Smooth muscle cell (in vitro differentiated cells): Measurements from ENCODE around the gene FNDC11. TPM values are rescaled to one million over a fixed set of nuclear protein-coding genes. Genes with fewer than 3 reads are reported as not detected.
A peak's percentile ranks its signal among the peaks of the same experiment; 100 is the strongest.

Experiments used
- DNase-seq: peaks from one replicate; lab custom pipeline; 2025; ENCODE audit not compliant: unreplicated experiment; lab: John Stamatoyannopoulos, UW
- H2AFZ ChIP-seq: fragments of 200-600 bp; sonication (generic); 2 replicates; pipeline ENCODE4 v1.6.0; 2016; ENCODE audit warnings: antibody characterized with exemption, low read depth, mild to moderate bottlenecking
- H3F3A ChIP-seq: fragments of 200-600 bp; sonication (generic); 2 replicates; pipeline ENCODE4 v1.6.0; 2017; ENCODE audit warnings: antibody characterized with exemption, low read depth
- H3K27ac ChIP-seq: fragments of 200-600 bp; sonication (generic); 2 replicates; pipeline ENCODE4 v1.5.1; 2016; ENCODE audit warnings: low read depth, mild to moderate bottlenecking
- H3K27me3 ChIP-seq: fragments of 200-600 bp; sonication (generic); 2 replicates; pipeline ENCODE4 v1.6.1; 2016; ENCODE audit warnings: low read depth, mild to moderate bottlenecking
- H3K36me3 ChIP-seq: fragments of 200-600 bp; sonication (generic); 2 replicates; pipeline ENCODE4 v1.5.1; 2016; ENCODE audit warnings: low read depth
- H3K4me1 ChIP-seq: fragments of 200-600 bp; sonication (generic); 2 replicates; pipeline ENCODE4 v1.5.1; 2016; ENCODE audit warnings: low read depth
- H3K4me2 ChIP-seq: fragments of 200-600 bp; sonication (generic); 2 replicates; pipeline ENCODE4 v1.6.0; 2016; ENCODE audit warnings: mild to moderate bottlenecking
- H3K4me3 ChIP-seq: fragments of 200-600 bp; sonication (generic); 2 replicates; pipeline ENCODE4 v1.5.1; 2016; ENCODE audit warnings: mild to moderate bottlenecking
- H3K79me2 ChIP-seq: fragments of 200-600 bp; sonication (generic); 2 replicates; pipeline ENCODE4 v1.6.0; 2016; ENCODE audit warnings: low read depth, mild to moderate bottlenecking
- H3K9ac ChIP-seq: fragments of 200-600 bp; sonication (generic); 2 replicates; pipeline ENCODE4 v1.6.0; 2016; ENCODE audit warnings: low read depth
- H3K9me3 ChIP-seq: fragments of 200-600 bp; sonication (generic); replicated peaks from 2 replicates; pipeline ENCODE4 v1.5.1; 2016; ENCODE audit warnings: low read depth
- H4K20me1 ChIP-seq: fragments of 200-600 bp; sonication (generic); 2 replicates; pipeline ENCODE4 v1.6.0; 2016; ENCODE audit warnings: low read depth
- WGBS: methylation state at CpG from one replicate; pipeline ENCODE4 v1.1.7; 2016; ENCODE audit warnings: low lambda C conversion rate; 5-methylcytosine and 5-hydroxymethylcytosine counted together
- polyA plus RNA-seq: library from polyadenylated mRNA; unstranded; fragments of >200 nt; fragmentation: Nextera tagmentation; extraction: Ambion mirVana; gene quantifications from 2 replicates; pipeline ENCODE4 v1.2.1, GENCODE V29; 2016
- total RNA-seq: library from RNA; depleted of rRNA; stranded (reverse); fragments of >200 nt; gene quantifications from 2 replicates; pipeline ENCODE4 v1.2.3, GENCODE V29; 2014
- TF ChIP-seq, protein P1 (sequence below): fragments of 200-600 bp; sonication (generic); IDR thresholded peaks from 2 replicates; pipeline ENCODE4 v1.5.1; 2017; ENCODE audit warnings: borderline replicate concordance, mild to moderate bottlenecking, antibody characterized with exemption; ENCODE audit not compliant: insufficient read depth, poor library complexity, severe bottlenecking

The FNDC11 gene
- total and polyA plus RNA-seq, 2 experiments from 2014 or later = 0.72 to 3.6 TPM

DNA sequence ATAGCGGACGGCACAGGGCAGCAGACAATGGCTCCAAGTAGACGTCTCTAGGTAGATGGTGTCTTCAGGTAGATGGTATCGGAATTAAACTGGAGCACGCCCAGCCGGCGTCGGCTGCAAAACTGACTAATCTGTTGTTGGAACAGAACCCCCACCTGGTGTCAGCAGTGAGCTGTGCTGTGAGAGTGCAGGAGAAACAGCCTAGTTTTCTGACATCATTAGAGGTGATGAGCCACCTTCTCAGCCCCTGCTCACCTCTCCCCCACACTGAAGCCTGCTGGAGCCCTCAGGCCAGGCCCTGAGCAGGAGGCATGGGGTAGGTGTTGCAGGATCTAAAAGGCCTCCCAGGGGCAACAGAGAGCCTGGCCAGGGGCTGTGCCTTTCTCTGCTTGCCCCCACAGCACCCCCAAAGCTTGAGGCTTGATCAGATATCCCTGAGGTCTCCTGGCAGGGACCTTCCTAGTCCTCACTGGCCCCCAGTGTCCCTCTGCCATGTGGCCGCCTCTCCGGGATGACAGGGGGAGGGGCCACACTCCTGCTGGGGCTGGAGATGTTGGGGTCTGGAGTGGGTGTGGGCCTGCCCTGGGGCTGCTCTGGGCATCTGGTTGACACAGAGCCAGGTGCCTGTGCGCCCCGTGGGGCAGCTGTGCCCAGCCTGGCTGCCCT lies 27.0 kb downstream of the FNDC11 start:
- TF ChIP-seq, protein P1, sequence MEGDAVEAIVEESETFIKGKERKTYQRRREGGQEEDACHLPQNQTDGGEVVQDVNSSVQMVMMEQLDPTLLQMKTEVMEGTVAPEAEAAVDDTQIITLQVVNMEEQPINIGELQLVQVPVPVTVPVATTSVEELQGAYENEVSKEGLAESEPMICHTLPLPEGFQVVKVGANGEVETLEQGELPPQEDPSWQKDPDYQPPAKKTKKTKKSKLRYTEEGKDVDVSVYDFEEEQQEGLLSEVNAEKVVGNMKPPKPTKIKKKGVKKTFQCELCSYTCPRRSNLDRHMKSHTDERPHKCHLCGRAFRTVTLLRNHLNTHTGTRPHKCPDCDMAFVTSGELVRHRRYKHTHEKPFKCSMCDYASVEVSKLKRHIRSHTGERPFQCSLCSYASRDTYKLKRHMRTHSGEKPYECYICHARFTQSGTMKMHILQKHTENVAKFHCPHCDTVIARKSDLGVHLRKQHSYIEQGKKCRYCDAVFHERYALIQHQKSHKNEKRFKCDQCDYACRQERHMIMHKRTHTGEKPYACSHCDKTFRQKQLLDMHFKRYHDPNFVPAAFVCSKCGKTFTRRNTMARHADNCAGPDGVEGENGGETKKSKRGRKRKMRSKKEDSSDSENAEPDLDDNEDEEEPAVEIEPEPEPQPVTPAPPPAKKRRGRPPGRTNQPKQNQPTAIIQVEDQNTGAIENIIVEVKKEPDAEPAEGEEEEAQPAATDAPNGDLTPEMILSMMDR = peak; percentile 29
- 76% methylated on average over 12 of the region's 12 CpGs for WGBS

DNA sequence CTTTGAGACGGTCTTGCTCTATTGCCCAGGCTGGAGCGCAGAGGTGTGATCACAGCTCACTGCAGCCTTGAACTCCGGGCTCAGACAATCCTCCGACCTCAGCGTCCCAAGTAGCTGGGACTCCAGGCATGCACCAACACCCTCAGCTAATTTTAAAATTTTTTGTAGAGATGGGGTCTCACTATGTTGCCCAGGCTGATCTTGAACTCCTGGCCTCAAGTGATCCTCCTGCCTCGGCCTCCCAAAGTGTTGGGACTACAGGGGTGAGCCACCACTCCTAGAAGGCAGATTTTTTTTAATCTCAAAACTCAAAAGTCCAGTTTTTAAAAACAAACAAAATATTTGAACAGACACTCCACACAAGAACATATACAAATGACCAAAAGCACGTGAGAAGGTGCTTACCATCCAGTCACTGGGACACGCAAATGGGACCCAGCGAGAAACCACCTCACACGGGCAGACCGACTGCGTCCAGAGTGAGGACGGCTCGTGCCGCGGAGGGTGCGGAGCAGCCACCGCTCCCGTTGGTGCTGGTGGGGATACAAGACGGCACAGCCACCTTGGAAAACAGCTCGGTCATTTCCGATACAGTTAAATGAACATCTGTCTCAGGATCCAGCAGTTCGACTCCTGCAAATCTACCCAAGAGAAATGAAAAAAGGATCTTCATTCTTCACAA lies 28.6 kb downstream of the FNDC11 start:
- Histone ChIP-seq H3K4me3 (no peak overlapping the region), H2AFZ (peak overlapping the region; percentile 61), H3K79me2 (no peaks in the 10 kb centered on the region), H3F3A (no peaks in the 10 kb centered on the region), H3K27ac (no peak overlapping the region), H3K27me3 (no peaks in the 10 kb centered on the region), H3K4me1 (no peaks in the 10 kb centered on the region), H3K9ac (no peak overlapping the region), H3K4me2 (peak overlapping the region; percentile 47), H3K9me3 (no peaks in the 10 kb centered on the region), H3K36me3 (no peaks in the 10 kb centered on the region), H4K20me1 (no peaks in the 10 kb centered on the region)
- TF ChIP-seq, protein P1 = no peak
- no peak for DNase-seq
- 90% methylated on average over 22 of the region's 23 CpGs for WGBS

More for the DNA sequence above, 27.0 kb downstream of the FNDC11 start:
- Histone ChIP-seq H3K9ac (no peak overlapping the region), H3F3A (no peaks in the 10 kb centered on the region), H3K9me3 (no peaks in the 10 kb centered on the region), H2AFZ (no peak overlapping the region), H3K27me3 (no peaks in the 10 kb centered on the region), H4K20me1 (no peaks in the 10 kb centered on the region), H3K4me3 (no peak overlapping the region), H3K4me1 (no peaks in the 10 kb centered on the region), H3K79me2 (no peaks in the 10 kb centered on the region), H3K4me2 (no peak overlapping the region), H3K36me3 (no peaks in the 10 kb centered on the region), H3K27ac (no peak overlapping the region)
- no peak for DNase-seq

DNA sequence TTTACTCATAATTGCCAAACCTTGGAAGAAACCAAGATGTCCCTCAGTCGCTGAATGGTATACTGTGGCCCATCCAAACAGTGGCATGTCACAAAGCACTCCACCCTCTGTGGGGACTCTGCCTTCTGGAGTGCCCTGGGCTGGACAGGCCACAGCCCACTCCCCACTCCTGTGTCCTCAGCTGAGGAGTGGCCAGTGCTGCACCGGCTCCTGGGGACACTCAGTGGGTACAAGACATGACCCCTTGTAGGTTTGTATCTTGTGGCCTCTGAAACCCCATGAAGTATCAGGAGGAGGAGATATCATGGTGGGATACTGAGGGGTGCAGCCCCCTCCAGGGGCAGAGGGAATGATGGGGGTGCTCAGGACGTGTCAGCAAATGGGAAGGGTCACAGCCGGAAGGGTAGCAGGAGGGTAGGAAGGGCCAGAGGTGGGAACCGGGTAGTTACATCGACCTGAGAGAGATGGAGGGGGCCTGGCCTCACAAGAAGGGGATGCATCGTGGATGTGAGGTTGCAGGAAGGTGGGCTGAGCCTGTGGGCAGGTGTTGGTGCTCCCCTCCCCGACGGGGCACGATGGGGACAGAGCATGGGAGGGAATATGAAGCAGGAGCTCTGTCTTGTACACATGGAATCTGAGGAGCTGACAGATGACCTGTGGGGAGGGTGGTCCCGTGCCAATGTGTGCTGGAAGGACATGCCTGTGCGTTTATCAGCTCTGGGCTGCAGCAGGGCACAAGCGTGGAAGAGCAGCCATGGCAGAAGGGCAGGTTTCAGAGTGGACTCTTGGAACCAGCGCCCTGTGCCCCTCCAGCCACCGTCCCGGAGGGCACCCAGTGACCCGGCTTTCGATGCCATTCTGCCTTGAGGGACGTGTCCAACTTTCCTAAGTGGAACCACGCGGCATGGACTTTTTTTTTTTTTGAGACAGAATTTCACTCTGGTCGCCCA lies 31.9 kb downstream of the FNDC11 start:
- no peaks in the 10 kb centered on the region for H3F3A ChIP-seq
- no peak overlapping the region for H2AFZ ChIP-seq
- no peak overlapping the region for H3K4me3 ChIP-seq
- no peak overlapping the region for H3K9ac ChIP-seq
- 92% methylated on average over 22 of the region's 22 CpGs for WGBS
- H3K27ac ChIP-seq = no peak overlapping the region
- H3K4me2 ChIP-seq = no peak overlapping the region
- no peaks in the 10 kb centered on the region for H3K79me2 ChIP-seq
- H3K9me3 ChIP-seq = no peaks in the 10 kb centered on the region
- no peaks in the 10 kb centered on the region for H3K36me3 ChIP-seq
- H3K27me3 ChIP-seq = no peaks in the 10 kb centered on the region
- H4K20me1 ChIP-seq = no peaks in the 10 kb centered on the region
- no peak for DNase-seq
- TF ChIP-seq, protein P1 = no peak
- no peaks in the 10 kb centered on the region for H3K4me1 ChIP-seq
